HG03175 (cell line): ENCODE results near the gene C20orf96.
A peak's percentile ranks its signal among the peaks of the same experiment; 100 is the strongest.
"Not testable (repeated sequence)": the region's sequence is repeated elsewhere in the genome, so short reads cannot be mapped to it uniquely, and the experiment has no call there.

Experiments used
- ATAC-seq: cut with Tn5 transposase; IDR thresholded peaks from one replicate; pipeline ENCODE4 v1.9.1; 2021; ENCODE audit warnings: mild to moderate bottlenecking, moderate library complexity; ENCODE audit not compliant: unreplicated experiment

Gene C20orf96

GRCh38 chr20:278607-279571 lies 11.7 kb downstream of the C20orf96 start:
- no peak for ATAC-seq

- ATAC-seq: no peak
Observed at GRCh38 chr20:278181-278580, 12.4 kb downstream of the C20orf96 start.

DNA sequence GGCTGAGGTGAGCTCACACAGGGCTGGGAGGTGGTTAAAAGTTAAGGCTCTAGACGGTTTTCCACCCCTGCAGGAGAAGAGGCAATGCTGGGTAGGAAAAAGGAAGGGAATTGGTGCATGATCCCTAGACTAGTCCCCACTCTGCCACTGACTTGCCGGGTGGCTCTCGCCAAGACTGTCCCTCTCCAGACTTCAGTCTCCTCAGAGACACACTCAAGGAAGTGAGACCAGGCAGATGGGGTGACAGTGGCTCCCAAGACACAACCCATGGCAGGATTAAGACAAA lies 13.1 kb downstream of the C20orf96 start:
- ATAC-seq: no peak

GRCh38 chr20:276620-277495 lies 13.7 kb downstream of the C20orf96 start:
- ATAC-seq: no peak

- ATAC-seq: no peak
Observed at GRCh38 chr20:275791-276190, 14.8 kb downstream of the C20orf96 start.

DNA sequence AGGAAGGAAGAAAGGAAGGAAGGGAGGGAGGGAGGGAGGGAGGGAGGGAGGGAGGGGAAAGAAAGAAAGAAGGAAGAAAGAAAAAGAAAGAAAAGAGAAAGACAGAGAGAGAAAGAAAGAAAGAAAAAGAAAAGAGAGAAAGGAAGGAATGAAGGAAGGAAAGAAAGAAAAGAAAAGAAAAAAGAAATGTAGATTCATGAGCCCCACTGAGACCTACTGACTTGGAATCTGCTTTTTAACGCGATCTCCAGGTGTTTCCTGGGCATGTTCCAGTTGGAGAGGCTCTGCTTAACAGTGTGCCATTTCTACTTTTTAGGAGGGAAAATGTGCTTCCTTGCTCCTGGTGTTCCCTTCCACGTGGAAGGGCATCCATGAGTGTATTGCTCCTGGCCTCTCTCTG lies 16.7 kb downstream of the C20orf96 start:
- no peak for ATAC-seq

GRCh38 chr20:272718-273117 lies 17.8 kb downstream of the C20orf96 start:
- ATAC-seq: no peak

- no peak for ATAC-seq
Observed at GRCh38 chr20:271528-271927, 19.0 kb downstream of the C20orf96 start.

DNA sequence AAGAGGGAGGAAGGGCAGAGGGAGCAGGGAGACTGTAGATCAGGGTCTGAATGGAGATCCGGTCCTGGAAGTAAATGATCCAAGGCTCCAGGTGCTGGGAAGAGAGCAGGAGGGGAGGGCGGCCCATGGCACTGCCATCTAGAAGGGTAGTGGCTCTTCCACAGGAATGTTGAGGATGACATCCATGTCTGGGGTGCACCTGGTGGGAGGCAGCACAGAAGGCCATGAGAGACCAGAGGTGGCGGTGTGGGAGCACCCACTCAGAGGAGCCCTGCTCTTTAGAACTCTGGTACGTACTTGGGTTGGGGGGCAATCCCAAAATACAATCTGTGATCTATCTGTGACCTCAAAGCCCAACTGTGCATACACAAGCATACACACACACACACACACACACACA lies 19.5 kb downstream of the C20orf96 start:
- no peak for ATAC-seq

- no peak for ATAC-seq
Observed at GRCh38 chr20:270517-270916, 20.0 kb downstream of the C20orf96 start.

DNA sequence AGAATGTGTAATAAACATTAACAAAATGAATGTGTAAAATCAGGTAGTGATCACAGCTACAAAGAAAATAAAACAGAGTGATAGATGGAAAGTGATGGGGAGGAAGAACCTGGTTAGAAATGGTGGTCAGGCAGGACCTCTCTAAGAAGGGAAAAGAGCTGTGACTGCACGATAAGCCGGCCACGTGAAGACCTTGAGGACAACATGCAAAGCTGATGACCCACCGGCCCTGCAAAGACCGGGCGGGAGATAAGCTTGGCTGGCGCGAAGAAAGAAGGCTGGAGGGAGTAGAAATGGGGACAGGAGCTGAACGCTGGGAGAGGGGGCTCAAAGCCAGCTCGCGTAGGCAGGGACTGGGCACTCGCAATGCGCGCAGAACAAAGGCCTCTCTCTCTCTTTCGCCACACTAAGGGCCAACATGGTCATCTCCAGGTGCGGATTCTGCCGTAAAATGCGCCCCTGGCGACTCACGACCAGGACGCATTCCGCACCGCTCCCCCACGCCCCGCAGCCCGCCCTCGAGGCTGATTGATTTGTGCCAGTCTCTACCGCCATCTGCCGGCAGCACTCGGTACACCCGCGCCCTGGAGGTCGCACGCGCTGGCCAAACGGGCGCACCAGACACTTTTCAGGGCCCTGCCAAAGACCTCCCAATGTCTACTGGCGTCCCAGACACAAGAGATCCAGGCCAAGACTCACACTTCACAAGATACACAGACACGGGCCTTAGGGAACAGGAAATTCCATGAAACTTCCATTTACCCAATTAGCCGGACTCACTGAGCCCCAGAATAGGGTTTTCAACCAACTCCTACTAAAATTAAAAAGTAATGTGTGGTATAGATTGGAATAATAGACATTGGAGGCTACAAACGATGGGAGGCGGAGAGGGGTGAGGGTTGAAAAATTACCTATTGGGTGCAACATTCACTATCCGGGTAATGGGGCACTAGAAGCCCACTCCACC lies 23.7 kb downstream of the C20orf96 start:
- ATAC-seq: peak; percentile 93

- ATAC-seq: no peak
Observed at GRCh38 chr20:263701-264100, 26.8 kb downstream of the C20orf96 start.

DNA sequence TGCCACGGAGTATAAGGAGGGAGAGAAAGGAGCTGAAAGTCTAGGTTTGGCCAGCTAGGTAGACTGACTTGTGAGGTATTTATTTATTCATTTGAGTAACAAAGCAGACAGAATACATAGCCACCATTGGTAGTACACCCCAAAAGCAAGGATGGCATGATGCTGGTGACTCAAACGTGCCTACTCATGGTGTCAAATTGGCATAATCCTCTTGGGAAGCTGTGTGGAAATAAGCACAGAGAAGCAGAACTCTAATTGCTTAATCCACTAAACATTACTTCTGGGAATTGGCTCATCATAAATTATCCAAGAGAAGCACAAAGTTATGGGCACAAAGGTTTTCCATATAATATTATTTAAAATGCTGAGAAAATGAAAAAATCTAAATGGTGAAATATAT lies 30.6 kb downstream of the C20orf96 start:
- ATAC-seq: no peak

- no peak for ATAC-seq
Observed at GRCh38 chr20:258963-259362, 31.6 kb downstream of the C20orf96 start.

- ATAC-seq: no peak
Observed at GRCh38 chr20:258269-258858, 32.2 kb downstream of the C20orf96 start.

GRCh38 chr20:257419-257818 lies 33.1 kb downstream of the C20orf96 start, which contains the start of gene DEFB132:
DEFB132 (plus strand) TSS chr20:257724; CDS start chr20:257779, 55 bp downstream.
- no peak for ATAC-seq

GRCh38 chr20:253447-253846 lies 37.1 kb downstream of the C20orf96 start:
- not testable (repeated sequence) for ATAC-seq

DNA sequence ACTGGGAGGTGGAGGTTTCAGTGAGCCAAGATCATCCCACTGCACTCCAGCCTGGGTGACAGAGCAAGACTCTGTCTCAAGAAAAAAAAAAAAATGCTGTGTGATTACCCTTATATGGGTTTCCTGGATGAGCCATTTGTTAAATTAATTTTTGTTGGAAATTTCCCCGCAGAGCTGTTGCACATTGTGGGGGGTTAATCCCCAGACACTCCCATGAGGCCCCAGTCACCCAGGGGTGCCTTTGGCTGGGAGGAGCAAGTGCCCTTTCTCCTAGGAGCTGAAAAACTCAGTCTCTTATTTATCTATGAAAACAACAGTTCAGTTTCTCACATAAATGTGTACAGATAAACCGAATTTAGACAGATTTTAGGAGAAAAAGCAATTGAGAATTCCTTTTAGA lies 37.7 kb downstream of the C20orf96 start:
- ATAC-seq: no peak

GRCh38 chr20:251354-251753 lies 39.2 kb downstream of the C20orf96 start:
- ATAC-seq: no peak

DNA sequence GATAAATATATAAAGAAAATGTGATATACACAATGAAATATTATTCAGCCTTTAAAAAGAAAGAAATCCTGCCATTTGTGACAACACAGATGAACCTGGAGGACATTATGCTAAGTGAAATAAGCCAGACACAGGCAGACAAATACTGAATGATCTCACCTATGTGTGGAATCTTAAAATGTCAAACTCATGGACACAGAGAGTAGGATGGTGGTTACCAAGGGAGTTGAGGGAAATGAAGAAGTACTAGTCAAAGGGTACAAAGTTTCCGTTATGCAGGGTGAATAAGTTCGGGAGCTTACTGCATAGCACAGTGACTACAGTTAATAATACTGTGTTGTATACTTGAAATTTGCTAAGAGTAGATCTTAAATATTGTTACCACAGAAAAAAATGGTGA lies 47.6 kb downstream of the C20orf96 start:
- ATAC-seq: no peak
